HepG2 (cell line): ENCODE results near the gene ZFP36L2. TPM values are rescaled to one million over a fixed set of nuclear protein-coding genes. Genes with fewer than 3 reads are reported as not detected.

Experiments
- CEBPB ChIP-seq: IDR thresholded peaks from 2 replicates; pipeline ENCODE4 v1.6.1; 2011; ENCODE audit warnings: low read depth, low read length, improper control_type of control experiment, borderline replicate concordance
- FOXA1 ChIP-seq, 2 experiments: fragments of 450-650 bp in 1 of 2; sonication (generic) in 1 of 2; formaldehyde crosslinking in 1 of 2; IDR thresholded peaks; 2 replicates each; pipeline versions ENCODE4 v1.4.0 to v1.6.1; 2016 to 2020; ENCODE audit warnings: missing genetic modification reagents in 1 of 2
- FOXJ3 ChIP-seq: sonication (generic); formaldehyde crosslinking; IDR thresholded peaks from 2 replicates; pipeline ENCODE4 v1.4.0; 2020; ENCODE audit warnings: missing genetic modification reagents, mild to moderate bottlenecking, borderline replicate concordance
- KAT7 ChIP-seq: IDR thresholded peaks from 2 replicates; pipeline ENCODE4 v1.6.1; 2018; ENCODE audit warnings: borderline replicate concordance, missing compliant biosample characterization
- KDM6A ChIP-seq: IDR thresholded peaks from 2 replicates; pipeline ENCODE4 v1.6.1; 2016; ENCODE audit warnings: low read depth
- MZF1 ChIP-seq: sonication (generic); formaldehyde crosslinking; IDR thresholded peaks from 2 replicates; pipeline ENCODE4 v1.8.1; 2023; ENCODE audit warnings: mild to moderate bottlenecking, missing genetic modification reagents, borderline replicate concordance
- NFIB ChIP-seq: sonication (generic); formaldehyde crosslinking; IDR thresholded peaks from 2 replicates; pipeline ENCODE4 v1.9.0; 2021; ENCODE audit warnings: missing genetic modification reagents, mild to moderate bottlenecking, borderline replicate concordance
- SKI ChIP-seq: fragments of 450-650 bp; IDR thresholded peaks from one replicate; pipeline ENCODE4 v1.6.1; 2018; ENCODE audit warnings: mild to moderate bottlenecking; ENCODE audit not compliant: partially characterized antibody
- TCF7 ChIP-seq: sonication (generic); IDR thresholded peaks from 2 replicates; pipeline ENCODE4 v1.6.1; 2016; ENCODE audit warnings: antibody characterized with exemption, low read depth
- U2AF2 ChIP-seq: fragments of 200-400 bp; formaldehyde crosslinking; IDR thresholded peaks from 2 replicates; pipeline ENCODE4 v1.6.1; 2017; ENCODE audit warnings: low read depth, mild to moderate bottlenecking, low read length
- ZMYM4 ChIP-seq: sonication (generic); formaldehyde crosslinking; IDR thresholded peaks from 2 replicates; pipeline ENCODE4 v1.8.1; 2023; ENCODE audit warnings: mild to moderate bottlenecking, missing genetic modification reagents
- ZNF256 ChIP-seq: sonication (generic); formaldehyde crosslinking; conservative IDR thresholded peaks from 2 replicates; pipeline ENCODE4 v1.4.0; 2020; ENCODE audit warnings: missing genetic modification reagents
- ZNF329 ChIP-seq: sonication (generic); formaldehyde crosslinking; IDR thresholded peaks from 2 replicates; pipeline ENCODE4 v1.9.0; 2021; ENCODE audit warnings: low read depth, mild to moderate bottlenecking, missing genetic modification reagents
- ZNF460 ChIP-seq: sonication (generic); formaldehyde crosslinking; IDR thresholded peaks from 2 replicates; pipeline ENCODE4 v1.5.1; 2020; ENCODE audit warnings: missing genetic modification reagents, mild to moderate bottlenecking, borderline replicate concordance
- ZNF703 ChIP-seq: sonication (generic); formaldehyde crosslinking; IDR thresholded peaks from 2 replicates; pipeline ENCODE4 v1.5.1; 2020; ENCODE audit warnings: missing genetic modification reagents, mild to moderate bottlenecking, moderate library complexity, borderline replicate concordance
- polyA plus RNA-seq, 8 experiments: library from polyadenylated mRNA; depleted of rRNA in 3 of 8; stranded (reverse) in 7 of 8; unstranded in 1 of 8; fragments of >200 nt; fragmentation: Illumina TruSeq in 4 of 8; extraction: Trizol in 4 of 8; gene quantifications; 2 replicates each; pipeline versions ENCODE4 v1.2.1 to v1.2.3, GENCODE V29; 2011 to 2016; ENCODE audit warnings: low read depth in 4 of 8, missing spikeins in 1 of 8, mixed read lengths in 1 of 8; ENCODE audit not compliant: insufficient read depth in 1 of 8
- total RNA-seq, 5 experiments: library from RNA; depleted of rRNA; stranded (reverse); fragments of >200 nt; fragmentation: Illumina TruSeq; extraction: Trizol; gene quantifications; 2 replicates each; pipeline ENCODE4 v1.2.3, GENCODE V29; 2016; ENCODE audit warnings: low read depth in 1 of 5
- TF ChIP-seq, protein P1 (sequence below): sonication (generic); formaldehyde crosslinking; conservative IDR thresholded peaks from 2 replicates; pipeline ENCODE4 v1.4.0; 2020; ENCODE audit warnings: mild to moderate bottlenecking, missing genetic modification reagents, moderate library complexity
- TF ChIP-seq, protein P2 (sequence below), 2 experiments: fragments of 450-650 bp in 1 of 2; sonication (generic) in 1 of 2; formaldehyde crosslinking in 1 of 2; IDR thresholded peaks; 2 replicates each; pipeline versions ENCODE4 v1.6.1 to v1.8.0; 2016 to 2022; ENCODE audit warnings: antibody characterized with exemption in 1 of 2, mild to moderate bottlenecking in 1 of 2, missing genetic modification reagents in 1 of 2

Gene ZFP36L2
- total and polyA plus RNA-seq, 2 of the 13 experiments (the other 11 are each of a cell fraction or from before 2014, with no cell fraction given), result 11.2 to 21.8 TPM

DNA sequence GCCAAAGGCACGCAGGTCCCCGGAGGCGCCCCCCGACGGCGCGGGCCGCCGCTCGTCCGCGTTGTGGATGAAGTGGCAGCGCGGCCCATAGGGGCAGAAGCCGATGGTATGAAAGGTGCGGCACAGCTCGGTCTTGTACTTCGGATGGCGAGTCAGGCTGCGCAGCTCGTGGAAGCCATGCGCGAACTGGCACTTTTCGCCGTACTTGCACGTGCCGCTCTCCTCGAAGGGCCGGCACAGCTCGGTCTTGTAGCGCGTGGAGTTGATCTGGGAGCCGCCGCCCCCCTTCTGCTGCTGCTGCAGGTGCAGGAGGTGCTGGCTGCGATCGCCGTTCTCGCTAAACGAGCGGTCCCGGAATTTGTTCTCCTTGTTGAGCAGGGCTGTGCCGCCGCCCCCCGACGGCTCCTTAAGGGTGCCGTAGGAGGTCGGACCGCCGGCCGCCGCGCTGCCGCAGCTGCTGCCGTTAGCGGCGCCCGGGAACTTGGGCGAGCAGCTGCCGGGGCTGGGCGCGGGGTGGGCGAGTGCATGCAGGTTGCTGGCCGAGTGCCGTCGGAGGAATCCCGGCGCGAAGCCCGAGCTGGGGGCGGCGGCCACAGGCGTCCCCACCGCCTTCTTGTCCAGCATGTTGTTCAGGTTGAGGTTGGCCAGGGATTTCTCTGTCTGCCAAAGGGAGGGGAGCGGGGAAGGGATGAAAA, 1.2 kb downstream of the ZFP36L2 start (continued):
- TF ChIP-seq, protein P1, sequence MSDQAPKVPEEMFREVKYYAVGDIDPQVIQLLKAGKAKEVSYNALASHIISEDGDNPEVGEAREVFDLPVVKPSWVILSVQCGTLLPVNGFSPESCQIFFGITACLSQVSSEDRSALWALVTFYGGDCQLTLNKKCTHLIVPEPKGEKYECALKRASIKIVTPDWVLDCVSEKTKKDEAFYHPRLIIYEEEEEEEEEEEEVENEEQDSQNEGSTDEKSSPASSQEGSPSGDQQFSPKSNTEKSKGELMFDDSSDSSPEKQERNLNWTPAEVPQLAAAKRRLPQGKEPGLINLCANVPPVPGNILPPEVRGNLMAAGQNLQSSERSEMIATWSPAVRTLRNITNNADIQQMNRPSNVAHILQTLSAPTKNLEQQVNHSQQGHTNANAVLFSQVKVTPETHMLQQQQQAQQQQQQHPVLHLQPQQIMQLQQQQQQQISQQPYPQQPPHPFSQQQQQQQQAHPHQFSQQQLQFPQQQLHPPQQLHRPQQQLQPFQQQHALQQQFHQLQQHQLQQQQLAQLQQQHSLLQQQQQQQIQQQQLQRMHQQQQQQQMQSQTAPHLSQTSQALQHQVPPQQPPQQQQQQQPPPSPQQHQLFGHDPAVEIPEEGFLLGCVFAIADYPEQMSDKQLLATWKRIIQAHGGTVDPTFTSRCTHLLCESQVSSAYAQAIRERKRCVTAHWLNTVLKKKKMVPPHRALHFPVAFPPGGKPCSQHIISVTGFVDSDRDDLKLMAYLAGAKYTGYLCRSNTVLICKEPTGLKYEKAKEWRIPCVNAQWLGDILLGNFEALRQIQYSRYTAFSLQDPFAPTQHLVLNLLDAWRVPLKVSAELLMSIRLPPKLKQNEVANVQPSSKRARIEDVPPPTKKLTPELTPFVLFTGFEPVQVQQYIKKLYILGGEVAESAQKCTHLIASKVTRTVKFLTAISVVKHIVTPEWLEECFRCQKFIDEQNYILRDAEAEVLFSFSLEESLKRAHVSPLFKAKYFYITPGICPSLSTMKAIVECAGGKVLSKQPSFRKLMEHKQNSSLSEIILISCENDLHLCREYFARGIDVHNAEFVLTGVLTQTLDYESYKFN (CRISPR knock-in tag), result no peak
- TF ChIP-seq U2AF2 (no peak), NFIB (CRISPR knock-in tag) (no peak), KDM6A (no peak), ZNF256 (CRISPR knock-in tag) (no peak; the same call in 1 of the 2 replicates), ZNF460 (no peak), ZNF703 (no peak), FOXA1 (IDR thresholded peaks at IDR 0.05) (no peak), FOXA1 (CRISPR knock-in tag; IDR thresholded peaks at IDR 0.05) (no peak; the same call in 1 of the 2 replicates), ZNF329 (CRISPR knock-in tag) (no peak), FOXJ3 (CRISPR knock-in tag) (no peak), CEBPB (no peak), MZF1 (CRISPR knock-in tag) (no peak), KAT7 (CRISPR knock-in tag) (no peak), TCF7 (no peak), ZMYM4 (no peak), SKI (no peak)
- TF ChIP-seq, protein P2, sequence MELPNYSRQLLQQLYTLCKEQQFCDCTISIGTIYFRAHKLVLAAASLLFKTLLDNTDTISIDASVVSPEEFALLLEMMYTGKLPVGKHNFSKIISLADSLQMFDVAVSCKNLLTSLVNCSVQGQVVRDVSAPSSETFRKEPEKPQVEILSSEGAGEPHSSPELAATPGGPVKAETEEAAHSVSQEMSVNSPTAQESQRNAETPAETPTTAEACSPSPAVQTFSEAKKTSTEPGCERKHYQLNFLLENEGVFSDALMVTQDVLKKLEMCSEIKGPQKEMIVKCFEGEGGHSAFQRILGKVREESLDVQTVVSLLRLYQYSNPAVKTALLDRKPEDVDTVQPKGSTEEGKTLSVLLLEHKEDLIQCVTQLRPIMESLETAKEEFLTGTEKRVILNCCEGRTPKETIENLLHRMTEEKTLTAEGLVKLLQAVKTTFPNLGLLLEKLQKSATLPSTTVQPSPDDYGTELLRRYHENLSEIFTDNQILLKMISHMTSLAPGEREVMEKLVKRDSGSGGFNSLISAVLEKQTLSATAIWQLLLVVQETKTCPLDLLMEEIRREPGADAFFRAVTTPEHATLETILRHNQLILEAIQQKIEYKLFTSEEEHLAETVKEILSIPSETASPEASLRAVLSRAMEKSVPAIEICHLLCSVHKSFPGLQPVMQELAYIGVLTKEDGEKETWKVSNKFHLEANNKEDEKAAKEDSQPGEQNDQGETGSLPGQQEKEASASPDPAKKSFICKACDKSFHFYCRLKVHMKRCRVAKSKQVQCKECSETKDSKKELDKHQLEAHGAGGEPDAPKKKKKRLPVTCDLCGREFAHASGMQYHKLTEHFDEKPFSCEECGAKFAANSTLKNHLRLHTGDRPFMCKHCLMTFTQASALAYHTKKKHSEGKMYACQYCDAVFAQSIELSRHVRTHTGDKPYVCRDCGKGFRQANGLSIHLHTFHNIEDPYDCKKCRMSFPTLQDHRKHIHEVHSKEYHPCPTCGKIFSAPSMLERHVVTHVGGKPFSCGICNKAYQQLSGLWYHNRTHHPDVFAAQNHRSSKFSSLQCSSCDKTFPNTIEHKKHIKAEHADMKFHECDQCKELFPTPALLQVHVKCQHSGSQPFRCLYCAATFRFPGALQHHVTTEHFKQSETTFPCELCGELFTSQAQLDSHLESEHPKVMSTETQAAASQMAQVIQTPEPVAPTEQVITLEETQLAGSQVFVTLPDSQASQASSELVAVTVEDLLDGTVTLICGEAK (IDR thresholded peaks at IDR 0.05), result no peak
- TF ChIP-seq, protein P2 (CRISPR knock-in tag; IDR thresholded peaks at IDR 0.05), result no peak; the same call in 1 of the 2 replicates
